ENCODE measurements around the gene CMIP.

The CMIP gene

DNA sequence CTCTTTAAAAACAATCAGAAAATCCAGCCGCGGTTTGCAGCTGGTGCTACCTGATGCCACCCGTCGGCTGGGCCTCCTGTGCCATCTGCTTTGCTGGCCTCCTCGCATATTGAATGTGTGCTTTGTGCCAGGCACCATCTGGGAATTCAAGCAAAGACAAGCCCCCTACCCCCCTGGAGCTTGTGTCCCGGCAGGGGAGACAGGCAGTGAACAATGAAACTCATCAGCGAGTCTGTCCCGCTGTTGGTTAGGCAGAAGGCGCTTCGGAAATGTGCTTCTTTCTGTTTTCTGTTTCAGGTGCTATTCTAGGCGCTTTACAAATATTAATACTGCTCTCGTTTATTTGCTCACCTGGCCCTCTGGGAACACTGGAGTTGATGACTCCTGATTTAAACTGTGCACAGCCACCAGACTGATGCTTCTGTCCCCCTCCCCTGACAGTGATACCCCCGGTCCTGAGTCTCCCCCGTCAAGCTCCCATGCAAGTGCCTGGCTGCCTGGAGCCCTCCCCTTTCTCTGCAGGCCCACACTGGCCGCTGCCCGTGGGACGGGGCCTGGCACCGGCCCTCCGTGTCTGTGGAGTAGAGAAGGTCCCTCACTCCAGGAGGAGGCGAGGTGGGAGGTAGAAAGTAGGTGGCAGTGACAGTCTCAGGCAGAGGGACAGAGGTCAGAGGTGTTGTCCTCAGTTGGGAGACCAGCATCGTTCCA is 208.3 kb downstream of the CMIP start:
- peak overlapping the region; percentile 45 for H3K4me3 ChIP-seq (ENCODE audit: low read length)
- H3K4me1 ChIP-seq (ENCODE audit: control insufficient read depth, insufficient read depth, low read length), result peaks cover 40% of the 10 kb centered on the region
- H3K27me3 ChIP-seq (ENCODE audit: control insufficient read depth, insufficient read depth, low read length), result no peaks in the 10 kb centered on the region
- H3K9ac ChIP-seq (ENCODE audit: low read length), result peak overlapping the region; percentile 32
- H3K27ac ChIP-seq (ENCODE audit: low read depth, low read length), result peak overlapping the region; percentile 87
- peaks cover 3% of the 10 kb centered on the region for H3K36me3 ChIP-seq (ENCODE audit: control insufficient read depth, insufficient read depth, low read length)

DNA sequence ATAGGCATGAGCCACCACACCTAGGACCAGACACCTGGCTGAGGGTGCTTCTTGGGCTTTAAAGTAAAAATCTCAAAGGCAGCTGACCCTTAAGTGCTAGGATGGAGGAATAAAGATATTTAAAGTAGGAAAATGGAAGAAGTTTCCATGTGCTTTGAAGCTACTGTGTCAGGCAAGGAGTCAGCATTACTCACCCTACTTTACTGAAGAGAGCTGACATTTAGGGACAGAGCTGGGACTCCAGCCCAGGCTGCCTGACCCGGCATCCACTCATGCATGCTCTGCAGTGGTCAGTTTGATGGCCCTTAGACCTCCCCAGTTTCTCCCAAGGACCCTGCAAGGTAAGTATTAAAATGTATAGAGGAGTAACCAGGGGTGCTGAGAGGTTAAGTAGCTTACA is 209.7 kb downstream of the CMIP start:
- no peaks in the 10 kb centered on the region for H3K27me3 ChIP-seq (ENCODE audit: control insufficient read depth, insufficient read depth, low read length)
- H3K9ac ChIP-seq (ENCODE audit: low read length), result no peak overlapping the region
- H3K27ac ChIP-seq (ENCODE audit: low read depth, low read length), result peak overlapping the region; percentile 93
- peaks cover 40% of the 10 kb centered on the region for H3K4me1 ChIP-seq (ENCODE audit: control insufficient read depth, insufficient read depth, low read length)
- H3K36me3 ChIP-seq (ENCODE audit: control insufficient read depth, insufficient read depth, low read length), result peaks cover 9% of the 10 kb centered on the region
- no peak overlapping the region for H3K4me3 ChIP-seq (ENCODE audit: low read length)

DNA sequence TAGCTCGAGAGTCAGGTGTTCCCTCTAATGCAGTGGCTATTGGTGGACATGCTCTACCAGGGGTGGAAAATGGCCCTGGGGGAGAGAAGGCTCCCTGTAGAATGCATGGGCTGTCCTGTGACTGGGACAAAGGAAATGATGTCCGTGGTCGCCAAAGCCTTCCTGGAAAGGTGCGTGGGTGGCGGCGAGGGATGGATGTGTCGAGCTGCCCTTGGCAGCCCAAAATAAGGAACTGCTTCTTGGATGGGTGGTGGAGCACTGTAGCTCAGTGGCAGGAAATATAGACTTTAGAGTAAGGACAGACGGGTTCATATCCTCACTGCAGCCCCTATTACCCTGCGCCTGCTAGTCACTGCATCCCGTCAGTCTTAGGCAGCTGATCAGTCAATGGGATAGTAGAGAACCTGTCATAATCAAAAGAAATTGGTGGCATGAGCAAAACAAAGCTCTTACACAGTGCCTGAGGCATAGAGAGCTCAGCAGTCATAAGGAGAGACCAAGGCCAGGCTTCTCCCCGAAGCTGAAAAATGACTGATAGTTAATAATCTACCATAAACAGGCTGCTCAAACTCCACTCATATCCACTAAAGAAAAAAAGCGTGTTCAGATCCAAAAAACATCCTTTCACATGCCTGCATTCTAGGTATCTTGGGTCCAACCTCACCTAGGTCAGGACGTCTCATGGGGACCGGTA is 211.0 kb downstream of the CMIP start:
- H3K36me3 ChIP-seq (ENCODE audit: control insufficient read depth, insufficient read depth, low read length), result peaks cover 11% of the 10 kb centered on the region
- peak overlapping the region; percentile 93 for H3K27ac ChIP-seq (ENCODE audit: low read depth, low read length)
- no peak overlapping the region for H3K9ac ChIP-seq (ENCODE audit: low read length)
- no peaks in the 10 kb centered on the region for H3K27me3 ChIP-seq (ENCODE audit: control insufficient read depth, insufficient read depth, low read length)
- peaks cover 40% of the 10 kb centered on the region for H3K4me1 ChIP-seq (ENCODE audit: control insufficient read depth, insufficient read depth, low read length)
- H3K4me3 ChIP-seq (ENCODE audit: low read length), result no peak overlapping the region

DNA sequence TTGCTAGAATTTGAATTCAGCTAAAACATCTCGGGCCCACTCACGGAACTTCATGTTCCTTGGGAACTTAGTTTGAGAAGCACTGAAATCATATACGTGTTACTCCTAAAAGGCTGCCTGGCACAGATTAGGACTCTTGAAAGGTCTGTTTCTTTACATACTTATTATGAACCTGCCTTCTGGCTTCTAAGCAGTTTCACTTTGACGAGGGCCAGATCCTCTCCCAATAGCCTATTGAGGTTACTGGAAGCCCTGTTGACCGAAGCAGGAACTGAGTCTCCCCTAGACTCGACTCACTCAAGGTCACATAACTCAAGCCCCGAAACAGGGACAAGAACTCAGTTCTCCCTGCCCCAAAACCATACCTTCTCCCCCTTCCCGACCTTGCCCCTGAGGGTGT is 212.6 kb downstream of the CMIP start:
- H3K27me3 ChIP-seq (ENCODE audit: control insufficient read depth, insufficient read depth, low read length), result no peaks in the 10 kb centered on the region
- no peak overlapping the region for H3K4me3 ChIP-seq (ENCODE audit: low read length)
- no peak overlapping the region for H3K9ac ChIP-seq (ENCODE audit: low read length)
- peaks cover 14% of the 10 kb centered on the region for H3K36me3 ChIP-seq (ENCODE audit: control insufficient read depth, insufficient read depth, low read length)
- H3K4me1 ChIP-seq (ENCODE audit: control insufficient read depth, insufficient read depth, low read length), result peaks cover 26% of the 10 kb centered on the region
- H3K27ac ChIP-seq (ENCODE audit: low read depth, low read length), result peak overlapping the region; percentile 93

DNA sequence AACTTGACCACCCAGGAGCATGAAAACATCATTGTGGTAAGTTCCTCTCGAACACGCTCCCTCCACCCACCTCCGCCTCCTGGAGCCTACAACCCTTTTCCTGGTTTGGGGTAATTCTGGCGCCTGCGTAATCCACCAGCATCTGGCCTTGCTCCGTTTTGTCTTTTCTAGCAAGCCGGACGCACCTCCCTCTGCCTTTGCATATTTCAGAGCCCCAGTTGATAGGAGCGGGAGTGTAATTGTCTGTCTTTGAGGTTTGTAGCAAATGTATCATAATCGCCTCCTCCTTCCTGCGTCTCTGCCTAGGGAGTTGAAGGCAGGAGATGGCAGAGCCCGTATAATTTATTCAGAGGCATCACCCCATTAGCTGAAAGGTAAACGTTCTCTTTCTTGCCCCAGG is 213.2 kb downstream of the CMIP start:
- peaks cover 14% of the 10 kb centered on the region for H3K36me3 ChIP-seq (ENCODE audit: control insufficient read depth, insufficient read depth, low read length)
- peak overlapping the region; percentile 93 for H3K27ac ChIP-seq (ENCODE audit: low read depth, low read length)

DNA sequence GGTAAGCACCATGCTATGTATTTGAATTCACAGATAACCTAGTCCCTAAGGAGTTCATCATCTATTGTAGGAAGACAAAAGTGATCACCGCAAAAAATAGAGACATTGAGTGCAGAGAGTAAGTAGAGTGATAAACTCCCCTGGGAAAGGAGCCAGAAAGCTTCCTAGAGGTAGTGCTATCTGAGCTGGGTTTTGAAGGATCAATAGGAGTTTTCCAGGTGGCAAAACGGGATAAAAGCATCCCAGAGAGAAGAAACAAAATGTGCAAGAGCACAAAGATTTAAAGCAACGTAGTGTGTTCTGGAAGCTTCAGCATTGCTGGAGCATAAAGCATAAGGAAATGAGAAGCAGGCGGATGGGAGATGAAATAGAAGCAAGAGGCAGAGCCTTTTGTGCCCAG is 213.8 kb downstream of the CMIP start:
- H3K4me1 ChIP-seq (ENCODE audit: control insufficient read depth, insufficient read depth, low read length), result peaks cover 17% of the 10 kb centered on the region
- peak overlapping the region; percentile 93 for H3K27ac ChIP-seq (ENCODE audit: low read depth, low read length)
- no peaks in the 10 kb centered on the region for H3K27me3 ChIP-seq (ENCODE audit: control insufficient read depth, insufficient read depth, low read length)
- H3K4me3 ChIP-seq (ENCODE audit: low read length), result no peak overlapping the region
- no peak overlapping the region for H3K9ac ChIP-seq (ENCODE audit: low read length)
- H3K36me3 ChIP-seq (ENCODE audit: control insufficient read depth, insufficient read depth, low read length), result peaks cover 16% of the 10 kb centered on the region

More for the DNA sequence above, 213.2 kb downstream of the CMIP start:
- H3K9ac ChIP-seq (ENCODE audit: low read length), result no peak overlapping the region
- no peak overlapping the region for H3K4me3 ChIP-seq (ENCODE audit: low read length)
- no peaks in the 10 kb centered on the region for H3K27me3 ChIP-seq (ENCODE audit: control insufficient read depth, insufficient read depth, low read length)
- H3K4me1 ChIP-seq (ENCODE audit: control insufficient read depth, insufficient read depth, low read length), result peaks cover 21% of the 10 kb centered on the region

DNA sequence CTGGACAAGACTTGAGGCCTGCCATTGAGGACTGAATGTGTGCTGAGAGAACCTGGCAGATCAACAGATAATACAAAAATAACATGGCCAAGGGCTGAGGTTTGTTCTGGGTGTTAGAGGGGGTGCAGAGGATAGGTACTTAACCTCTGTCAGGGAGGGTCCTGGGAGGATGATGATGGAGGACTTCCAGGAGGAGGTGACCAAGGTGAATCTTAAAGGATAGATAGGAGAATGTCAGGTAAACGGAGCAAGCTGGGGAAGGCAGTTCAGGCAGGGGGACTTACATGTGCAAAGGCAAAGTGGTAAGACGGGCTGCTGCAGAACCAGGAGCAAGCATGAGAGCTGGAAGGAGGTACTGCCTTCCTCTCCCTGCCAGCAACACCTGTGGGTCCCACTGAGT is 214.6 kb downstream of the CMIP start:
- Histone ChIP-seq H3K9ac (ENCODE audit: low read length) (no peak overlapping the region), H3K27me3 (ENCODE audit: control insufficient read depth, insufficient read depth, low read length) (no peaks in the 10 kb centered on the region), H3K4me3 (ENCODE audit: low read length) (no peak overlapping the region), H3K36me3 (ENCODE audit: control insufficient read depth, insufficient read depth, low read length) (peaks cover 16% of the 10 kb centered on the region), H3K4me1 (ENCODE audit: control insufficient read depth, insufficient read depth, low read length) (peaks cover 16% of the 10 kb centered on the region), H3K27ac (ENCODE audit: low read depth, low read length) (no peak overlapping the region)

DNA sequence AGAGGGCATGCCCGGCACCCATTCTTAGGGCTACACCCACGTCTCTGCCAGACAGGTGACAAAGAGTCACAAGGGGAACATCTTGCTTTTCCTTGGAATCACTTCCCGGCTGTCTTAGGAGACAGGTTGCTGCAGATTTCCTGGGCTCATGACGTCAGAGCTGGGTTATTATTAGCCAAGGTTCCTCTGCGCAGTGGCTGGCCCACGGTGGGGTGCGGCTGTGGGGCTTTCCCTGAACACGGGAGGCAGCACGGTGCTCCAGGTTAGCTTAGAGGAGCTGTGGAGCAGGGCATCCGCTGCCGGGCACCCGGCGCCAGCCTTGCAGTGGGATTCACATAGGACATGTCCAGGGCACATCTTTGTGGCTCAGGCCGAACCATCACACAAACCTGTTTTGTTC is 216.5 kb downstream of the CMIP start:
- Histone ChIP-seq H3K9ac (ENCODE audit: low read length) (no peak overlapping the region), H3K36me3 (ENCODE audit: control insufficient read depth, insufficient read depth, low read length) (peaks cover 28% of the 10 kb centered on the region), H3K27me3 (ENCODE audit: control insufficient read depth, insufficient read depth, low read length) (no peaks in the 10 kb centered on the region), H3K27ac (ENCODE audit: low read depth, low read length) (no peak overlapping the region), H3K4me1 (ENCODE audit: control insufficient read depth, insufficient read depth, low read length) (peaks cover 3% of the 10 kb centered on the region), H3K4me3 (ENCODE audit: low read length) (no peak overlapping the region)

DNA sequence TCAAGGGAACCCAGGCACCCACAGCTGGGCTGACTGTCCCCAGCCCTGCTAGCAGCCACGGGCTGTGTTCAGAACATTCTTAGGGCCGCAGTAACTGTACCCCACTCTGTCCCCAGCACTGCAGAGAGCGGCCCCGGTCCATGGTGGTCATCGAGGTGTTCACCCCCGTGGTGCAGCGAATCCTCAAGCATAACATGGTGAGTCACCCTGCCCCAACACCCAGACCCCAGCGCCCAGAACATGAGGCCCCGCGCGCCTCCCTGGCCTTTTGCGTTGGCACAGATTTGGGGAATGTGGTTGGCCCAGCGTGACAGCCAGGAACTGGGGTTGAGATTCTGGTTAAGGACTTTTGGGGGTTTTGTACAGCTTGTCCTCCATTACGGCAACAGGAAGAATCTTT is 219.5 kb downstream of the CMIP start:
- Histone ChIP-seq H3K36me3 (ENCODE audit: control insufficient read depth, insufficient read depth, low read length) (peaks cover 27% of the 10 kb centered on the region), H3K27ac (ENCODE audit: low read depth, low read length) (no peak overlapping the region)

DNA sequence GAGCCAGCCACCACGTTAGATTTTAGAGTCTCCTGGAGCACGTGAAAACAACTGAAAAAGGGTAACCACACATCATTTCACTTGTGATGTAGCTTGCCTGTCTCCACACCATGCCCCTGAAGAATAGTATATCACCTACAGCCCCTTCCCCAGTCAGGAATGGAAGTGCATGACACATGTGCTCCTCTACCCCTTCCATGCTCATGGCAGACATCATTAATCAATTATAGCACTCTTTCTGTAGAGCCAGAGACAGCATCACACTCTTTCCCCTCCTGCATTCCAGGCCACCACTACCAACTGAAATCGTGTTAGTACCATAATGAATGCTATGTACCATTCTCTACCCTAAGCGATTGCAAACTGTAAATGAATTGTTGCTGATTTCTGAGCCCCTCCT is 221.0 kb downstream of the CMIP start:
- H3K4me3 ChIP-seq (ENCODE audit: low read length), result no peak overlapping the region
- H3K4me1 ChIP-seq (ENCODE audit: control insufficient read depth, insufficient read depth, low read length), result peaks cover 6% of the 10 kb centered on the region
- no peak overlapping the region for H3K27ac ChIP-seq (ENCODE audit: low read depth, low read length)
- H3K27me3 ChIP-seq (ENCODE audit: control insufficient read depth, insufficient read depth, low read length), result no peaks in the 10 kb centered on the region
- H3K9ac ChIP-seq (ENCODE audit: low read length), result no peak overlapping the region
- H3K36me3 ChIP-seq (ENCODE audit: control insufficient read depth, insufficient read depth, low read length), result peaks cover 26% of the 10 kb centered on the region

More for the DNA sequence above, 219.5 kb downstream of the CMIP start:
- peaks cover 6% of the 10 kb centered on the region for H3K4me1 ChIP-seq (ENCODE audit: control insufficient read depth, insufficient read depth, low read length)
- no peak overlapping the region for H3K9ac ChIP-seq (ENCODE audit: low read length)
- no peaks in the 10 kb centered on the region for H3K27me3 ChIP-seq (ENCODE audit: control insufficient read depth, insufficient read depth, low read length)
- H3K4me3 ChIP-seq (ENCODE audit: low read length), result no peak overlapping the region

DNA sequence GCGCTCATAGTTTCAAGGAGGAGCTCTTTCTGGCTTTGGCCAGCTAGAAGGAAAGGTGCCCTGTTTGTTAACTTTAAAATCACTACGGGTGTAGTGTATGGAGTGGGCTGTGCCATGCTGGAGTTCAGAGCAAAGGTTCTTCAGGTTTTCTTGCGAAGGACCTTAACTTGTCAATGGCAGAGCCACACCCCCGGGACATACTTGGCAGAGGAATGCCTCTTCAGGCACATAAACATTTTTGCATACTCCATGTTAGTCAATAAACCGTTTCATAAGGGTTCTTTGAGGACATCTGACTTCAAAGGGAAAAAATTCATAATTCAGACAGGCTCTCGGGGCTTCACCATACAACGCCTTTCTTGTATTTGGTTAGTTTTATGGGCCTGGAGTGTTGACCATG is 221.5 kb downstream of the CMIP start:
- Histone ChIP-seq H3K4me1 (ENCODE audit: control insufficient read depth, insufficient read depth, low read length) (peaks cover 6% of the 10 kb centered on the region), H3K4me3 (ENCODE audit: low read length) (no peak overlapping the region), H3K27me3 (ENCODE audit: control insufficient read depth, insufficient read depth, low read length) (no peaks in the 10 kb centered on the region), H3K36me3 (ENCODE audit: control insufficient read depth, insufficient read depth, low read length) (peaks cover 26% of the 10 kb centered on the region), H3K9ac (ENCODE audit: low read length) (no peak overlapping the region), H3K27ac (ENCODE audit: low read depth, low read length) (no peak overlapping the region)

DNA sequence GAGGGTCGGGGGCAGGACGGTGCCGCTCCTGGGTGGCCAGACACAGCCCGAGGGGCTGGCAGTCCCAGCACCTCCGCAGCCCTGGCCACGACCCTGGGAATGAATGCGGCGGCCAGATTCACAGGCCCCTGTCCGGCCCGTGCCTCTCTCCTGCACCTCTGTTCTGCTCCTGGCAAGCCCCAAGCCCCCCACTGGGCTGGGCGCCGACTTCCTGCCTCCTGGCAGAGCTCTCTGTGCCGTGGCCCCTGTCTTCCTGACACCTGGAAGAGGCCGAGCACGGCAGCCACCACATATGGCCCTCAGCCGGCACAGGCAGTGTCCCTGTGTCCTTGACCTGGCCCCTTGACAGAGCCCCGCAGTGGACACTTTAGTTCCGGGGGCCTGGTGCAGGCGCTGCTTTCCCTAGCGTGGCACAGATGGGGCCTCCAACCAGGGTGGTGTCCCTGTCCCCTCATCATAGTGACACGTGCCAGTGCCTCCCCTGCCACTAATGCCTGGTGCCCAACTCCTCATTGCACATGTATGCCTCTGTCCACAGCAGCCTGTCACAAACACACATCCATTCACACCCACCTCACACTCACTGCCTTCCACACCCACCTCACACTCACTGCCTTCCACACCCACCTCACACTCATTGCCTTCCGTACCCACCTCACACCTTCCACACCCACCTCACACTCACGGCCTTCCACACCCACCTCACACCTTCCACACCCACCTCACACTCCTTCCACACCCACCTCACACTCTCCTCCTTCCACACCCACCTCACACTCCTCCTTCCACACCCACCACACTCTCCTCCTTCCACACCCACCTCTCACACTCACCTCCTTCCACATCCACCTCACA is 223.9 kb downstream of the CMIP start:
- Histone ChIP-seq H3K9ac (ENCODE audit: low read length) (no peak overlapping the region), H3K27me3 (ENCODE audit: control insufficient read depth, insufficient read depth, low read length) (no peaks in the 10 kb centered on the region), H3K4me3 (ENCODE audit: low read length) (no peak overlapping the region), H3K36me3 (ENCODE audit: control insufficient read depth, insufficient read depth, low read length) (peaks cover 26% of the 10 kb centered on the region), H3K27ac (ENCODE audit: low read depth, low read length) (no peak overlapping the region), H3K4me1 (ENCODE audit: control insufficient read depth, insufficient read depth, low read length) (peaks cover 6% of the 10 kb centered on the region)

Data from rectal smooth muscle tissue (tissue), 1 donor.